ENCODE data around the gene PCDHB8. TPM values are rescaled to one million over a fixed set of nuclear protein-coding genes. Genes with fewer than 3 reads are reported as not detected.
"Not testable (repeated sequence)": the region's sequence is repeated elsewhere in the genome, so short reads cannot be mapped to it uniquely, and the experiment has no call there.

PCDHB8 gene
- total RNA-seq, 6 experiments from 2014 or later: 0.12 to 0.49 (median 0.19) TPM; not detected in 2

DNA sequence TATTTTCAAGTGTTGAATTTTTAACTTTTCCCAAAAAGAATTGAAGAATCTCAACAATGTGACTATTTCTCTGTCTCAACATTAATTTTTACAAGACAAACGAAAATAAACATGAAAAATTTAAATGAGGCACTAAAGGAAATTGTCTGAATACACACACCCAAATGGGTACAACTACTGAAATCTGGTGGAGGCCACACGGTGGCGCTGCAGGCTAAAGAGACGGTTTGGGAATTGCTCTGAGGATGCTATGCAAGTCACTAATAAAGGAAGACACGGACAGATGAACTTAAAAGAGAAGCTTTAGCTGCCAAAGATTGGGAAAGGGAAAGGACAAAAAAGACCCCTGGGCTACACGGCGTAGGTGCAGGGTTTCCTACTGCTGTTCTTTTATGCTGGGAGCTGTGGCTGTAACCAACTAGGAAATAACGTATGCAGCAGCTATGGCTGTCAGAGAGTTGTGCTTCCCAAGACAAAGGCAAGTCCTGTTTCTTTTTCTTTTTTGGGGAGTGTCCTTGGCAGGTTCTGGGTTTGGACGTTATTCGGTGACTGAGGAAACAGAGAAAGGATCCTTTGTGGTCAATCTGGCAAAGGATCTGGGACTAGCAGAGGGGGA, 14.6 kb downstream of the PCDHB8 start, which contains the start of gene PCDHB10:
PCDHB10 (plus strand) TSS at position 244 of the 616 bp plus-strand sequence; CDS start at position 444, 200 bp downstream.
- TF ChIP-seq, protein P1, sequence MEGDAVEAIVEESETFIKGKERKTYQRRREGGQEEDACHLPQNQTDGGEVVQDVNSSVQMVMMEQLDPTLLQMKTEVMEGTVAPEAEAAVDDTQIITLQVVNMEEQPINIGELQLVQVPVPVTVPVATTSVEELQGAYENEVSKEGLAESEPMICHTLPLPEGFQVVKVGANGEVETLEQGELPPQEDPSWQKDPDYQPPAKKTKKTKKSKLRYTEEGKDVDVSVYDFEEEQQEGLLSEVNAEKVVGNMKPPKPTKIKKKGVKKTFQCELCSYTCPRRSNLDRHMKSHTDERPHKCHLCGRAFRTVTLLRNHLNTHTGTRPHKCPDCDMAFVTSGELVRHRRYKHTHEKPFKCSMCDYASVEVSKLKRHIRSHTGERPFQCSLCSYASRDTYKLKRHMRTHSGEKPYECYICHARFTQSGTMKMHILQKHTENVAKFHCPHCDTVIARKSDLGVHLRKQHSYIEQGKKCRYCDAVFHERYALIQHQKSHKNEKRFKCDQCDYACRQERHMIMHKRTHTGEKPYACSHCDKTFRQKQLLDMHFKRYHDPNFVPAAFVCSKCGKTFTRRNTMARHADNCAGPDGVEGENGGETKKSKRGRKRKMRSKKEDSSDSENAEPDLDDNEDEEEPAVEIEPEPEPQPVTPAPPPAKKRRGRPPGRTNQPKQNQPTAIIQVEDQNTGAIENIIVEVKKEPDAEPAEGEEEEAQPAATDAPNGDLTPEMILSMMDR (IDR thresholded peaks at IDR 0.05): peak in 2 of 4 donors; percentile 19 to 26
- no peak for TF ChIP-seq POLR2A (IDR thresholded peaks at IDR 0.05)
- DNase-seq: no peak
- H3K4me1 ChIP-seq: no peaks in the 10 kb centered on the region
- no peaks in the 10 kb centered on the region for H3K36me3 ChIP-seq
- no peak within 1 kb of the TSS for H3K27ac ChIP-seq
- H3K9me3 ChIP-seq: peaks cover 0 to 14% (median 0%) of the 10 kb centered on the region in 4 donors
- H3K4me3 ChIP-seq: no peak within 1 kb of the TSS
- 6% methylated on average over 10 of the region's 10 CpGs for WGBS (ENCODE audit: insufficient coverage, low coverage, low lambda C conversion rate, missing lambda C conversion rate)
- ATAC-seq: no peak
- no peaks in the 10 kb centered on the region for H3K27me3 ChIP-seq
- intact Hi-C loops (cut with DNase I): no loop called here

DNA sequence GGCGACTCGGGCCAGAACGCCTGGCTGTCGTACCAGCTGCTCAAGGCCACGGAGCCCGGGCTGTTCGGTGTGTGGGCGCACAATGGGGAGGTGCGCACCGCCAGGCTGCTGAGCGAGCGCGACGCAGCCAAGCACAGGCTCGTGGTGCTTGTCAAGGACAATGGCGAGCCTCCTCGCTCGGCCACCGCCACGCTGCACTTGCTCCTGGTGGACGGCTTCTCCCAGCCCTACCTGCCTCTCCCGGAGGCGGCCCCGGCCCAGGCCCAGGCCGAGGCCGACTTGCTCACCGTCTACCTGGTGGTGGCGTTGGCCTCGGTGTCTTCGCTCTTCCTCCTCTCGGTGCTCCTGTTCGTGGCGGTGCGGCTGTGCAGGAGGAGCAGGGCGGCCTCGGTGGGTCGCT, 16.7 kb downstream of the PCDHB8 start:
- H3K27ac ChIP-seq; H3K4me3 ChIP-seq; H3K27me3 ChIP-seq; ATAC-seq; DNase-seq; H3K4me1 ChIP-seq; H3K36me3 ChIP-seq; intact Hi-C loops (cut with DNase I): not testable (repeated sequence)
- H3K9me3 ChIP-seq: peaks cover 0 to 14% (median 0%) of the 10 kb centered on the region in 4 donors
- no CpG with 5 or more reads among the region's 37 CpGs for WGBS (ENCODE audit: insufficient coverage, low coverage, low lambda C conversion rate, missing lambda C conversion rate)

DNA sequence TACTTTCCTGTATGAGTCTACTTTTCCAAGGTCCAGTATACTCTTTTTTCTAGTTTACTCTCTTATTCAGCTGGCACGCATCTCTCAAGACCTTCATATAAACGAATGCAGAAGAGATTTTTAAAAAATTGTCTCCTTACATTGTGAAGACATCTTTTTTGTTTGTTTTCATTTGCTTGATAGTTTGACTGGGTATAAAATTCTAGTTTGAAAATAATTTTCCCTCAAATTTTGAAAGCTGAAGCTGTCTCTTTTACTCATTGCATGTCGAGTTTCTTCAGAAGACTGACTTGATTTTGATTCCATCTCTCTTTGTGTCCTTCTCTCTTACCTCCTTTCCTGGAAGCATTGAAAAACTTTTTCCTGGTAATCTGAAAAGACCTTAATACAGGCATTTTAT, 18.8 kb downstream of the PCDHB8 start:
- no peak for TF ChIP-seq POLR2A (IDR thresholded peaks at IDR 0.05)
- TF ChIP-seq, protein P1 (IDR thresholded peaks at IDR 0.05): no peak
- DNase-seq (no peak), ATAC-seq (no peak)
- Histone ChIP-seq H3K27ac (no peak overlapping the region), H3K27me3 (no peaks in the 10 kb centered on the region), H3K4me3 (no peak overlapping the region), H3K36me3 (no peaks in the 10 kb centered on the region), H3K4me1 (no peaks in the 10 kb centered on the region), H3K9me3 (peaks cover 0 to 14% (median 0%) of the 10 kb centered on the region in 4 donors)
- intact Hi-C loops (cut with DNase I): no loop called here
- 31% methylated on average over 3 of the region's 3 CpGs for WGBS (ENCODE audit: insufficient coverage, low coverage, low lambda C conversion rate, missing lambda C conversion rate)

DNA sequence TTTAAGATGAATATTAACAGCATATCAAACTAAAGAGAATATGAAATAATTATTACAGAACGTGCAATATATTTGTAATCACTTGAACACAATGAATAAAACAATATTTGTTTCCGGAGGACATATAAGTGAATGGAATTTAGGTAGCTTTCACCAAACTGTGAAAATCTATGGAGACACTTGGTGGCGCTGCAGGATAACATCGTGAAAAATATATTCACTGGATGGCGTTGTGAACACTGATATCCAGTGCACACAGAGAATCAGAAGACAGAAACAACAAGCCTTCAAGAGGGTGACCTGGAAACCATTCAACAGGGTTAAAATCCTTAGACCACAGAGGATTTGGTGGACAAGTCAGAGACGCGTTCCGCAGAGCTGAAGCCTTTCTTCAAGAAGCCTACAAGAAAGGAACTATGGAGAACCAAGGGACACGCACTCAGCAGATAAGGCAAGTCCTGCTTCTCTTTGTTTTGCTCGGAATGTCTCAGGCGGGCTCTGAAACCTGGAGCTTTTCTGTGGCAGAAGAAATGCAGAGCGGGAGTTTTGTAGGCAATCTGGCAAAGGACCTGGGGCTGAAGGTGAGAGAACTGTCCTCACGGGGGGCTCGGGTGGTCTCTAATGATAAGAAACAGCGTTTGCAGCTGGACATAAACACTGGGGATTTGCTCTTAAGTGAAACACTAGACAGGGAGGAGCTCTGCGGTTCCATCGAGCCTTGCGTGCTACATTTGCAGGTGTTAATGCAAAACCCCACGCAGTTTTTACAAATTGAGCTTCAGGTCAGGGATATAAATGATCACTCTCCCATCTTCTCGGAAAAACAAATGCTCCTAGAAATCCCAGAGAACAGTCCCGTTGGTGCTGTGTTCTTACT, 22.0 kb downstream of the PCDHB8 start, which contains the start of gene PCDHB11:
PCDHB11 (plus strand) TSS at position 269 of the 877 bp plus-strand sequence; CDS start at position 417, 148 bp downstream.
- H3K4me1 ChIP-seq: no peaks in the 10 kb centered on the region
- TF ChIP-seq, protein P1 (IDR thresholded peaks at IDR 0.05): peak in 1 of 4 donors; percentile 5
- TF ChIP-seq POLR2A (IDR thresholded peaks at IDR 0.05): no peak
- ATAC-seq (no peak), DNase-seq (no peak)
- no peak within 1 kb of the TSS for H3K4me3 ChIP-seq
- H3K27ac ChIP-seq: no peak within 1 kb of the TSS
- intact Hi-C loops (cut with DNase I): no loop called here
- H3K36me3 ChIP-seq: no peaks in the 10 kb centered on the region
- 25% methylated on average over 21 of the region's 21 CpGs for WGBS (ENCODE audit: insufficient coverage, low coverage, low lambda C conversion rate, missing lambda C conversion rate)
- H3K9me3 ChIP-seq: peaks cover 0 to 14% (median 0%) of the 10 kb centered on the region in 4 donors
- peaks cover 0 to 4% of the 10 kb centered on the region in 2 donors for H3K27me3 ChIP-seq

DNA sequence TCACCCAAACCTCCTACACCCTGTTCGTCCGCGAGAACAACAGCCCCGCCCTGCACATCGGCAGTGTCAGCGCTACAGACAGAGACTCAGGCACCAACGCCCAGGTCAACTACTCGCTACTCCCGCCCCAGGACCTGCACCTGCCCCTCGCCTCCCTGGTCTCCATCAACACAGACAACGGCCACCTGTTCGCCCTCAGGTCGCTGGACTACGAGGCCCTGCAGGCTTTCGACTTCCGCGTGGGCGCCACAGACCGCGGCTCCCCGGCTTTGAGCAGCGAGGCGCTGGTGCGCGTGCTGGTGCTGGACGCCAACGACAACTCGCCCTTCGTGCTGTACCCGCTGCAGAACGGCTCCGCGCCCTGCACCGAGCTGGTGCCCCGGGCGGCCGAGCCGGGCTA, 23.5 kb downstream of the PCDHB8 start:
- H3K4me1 ChIP-seq; H3K27me3 ChIP-seq; ATAC-seq; H3K9me3 ChIP-seq; H3K36me3 ChIP-seq; DNase-seq; intact Hi-C loops (cut with DNase I); H3K4me3 ChIP-seq; H3K27ac ChIP-seq: not testable (repeated sequence)
- WGBS (ENCODE audit: insufficient coverage, low coverage, low lambda C conversion rate, missing lambda C conversion rate): 19% methylated on average over 13 of the region's 38 CpGs

DNA sequence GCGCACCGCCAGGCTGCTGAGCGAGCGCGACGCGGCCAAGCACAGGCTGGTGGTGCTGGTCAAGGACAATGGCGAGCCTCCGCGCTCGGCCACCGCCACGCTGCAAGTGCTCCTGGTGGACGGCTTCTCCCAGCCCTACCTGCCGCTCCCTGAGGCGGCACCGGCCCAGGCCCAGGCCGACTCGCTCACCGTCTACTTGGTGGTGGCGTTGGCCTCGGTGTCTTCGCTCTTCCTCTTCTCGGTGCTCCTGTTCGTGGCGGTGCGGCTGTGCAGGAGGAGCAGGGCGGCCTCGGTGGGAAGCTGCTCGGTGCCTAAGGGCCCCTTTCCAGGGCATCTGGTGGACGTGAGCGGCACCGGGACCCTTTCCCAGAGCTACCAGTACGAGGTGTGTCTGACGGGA, 24.1 kb downstream of the PCDHB8 start:
- H3K27ac ChIP-seq; H3K36me3 ChIP-seq; intact Hi-C loops (cut with DNase I); H3K4me1 ChIP-seq; H3K27me3 ChIP-seq; H3K4me3 ChIP-seq; H3K9me3 ChIP-seq; DNase-seq; ATAC-seq: not testable (repeated sequence)
- 30% methylated on average over 4 of the region's 35 CpGs for WGBS (ENCODE audit: insufficient coverage, low coverage, low lambda C conversion rate, missing lambda C conversion rate)
